ENCODE results near the gene DOK6.

DOK6 gene

DNA sequence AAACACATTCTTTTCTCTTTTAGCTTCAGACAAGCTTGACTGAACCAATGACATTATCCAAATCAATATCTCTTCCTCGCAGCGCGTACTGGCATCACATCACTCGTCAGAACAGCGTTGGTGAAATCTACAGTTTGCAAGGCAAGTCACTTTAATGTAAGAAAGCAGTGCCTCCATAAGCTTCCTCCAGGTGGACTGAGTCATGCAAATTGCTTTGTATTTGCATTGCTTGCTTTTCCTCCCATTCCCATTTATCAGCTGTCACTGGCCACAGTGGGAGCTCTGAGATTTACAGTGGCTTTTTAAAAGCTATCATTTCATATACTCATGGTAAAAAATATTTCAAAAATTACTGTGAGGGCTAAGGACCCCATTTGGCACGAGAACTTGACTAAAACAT is 357.0 kb downstream of the DOK6 start:
- DNase-seq: no peak

- no peak for DNase-seq
Measured at GRCh38 chr18:69758458-69758857, 357.8 kb downstream of the DOK6 start.

GRCh38 chr18:69759046-69759445 is 358.4 kb downstream of the DOK6 start:
- no peak for DNase-seq

DNA sequence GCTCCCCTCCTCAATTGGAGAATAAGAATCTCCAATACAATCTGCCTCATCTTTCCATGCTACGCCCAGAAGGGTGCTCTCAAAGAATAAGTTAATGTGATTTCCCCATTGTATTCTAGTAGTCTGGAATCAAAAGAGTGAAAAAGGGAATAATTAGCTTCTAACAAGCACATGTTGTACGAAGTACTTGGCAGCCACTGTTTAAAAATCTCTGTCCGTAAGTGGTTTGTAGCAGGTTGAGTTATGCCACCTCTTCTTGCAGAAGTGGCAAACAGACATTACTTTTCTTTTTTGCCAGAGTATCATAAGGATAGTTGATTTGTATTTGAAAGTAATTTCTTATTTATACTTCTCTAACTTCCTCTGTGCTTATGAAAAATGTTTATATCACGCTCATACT is 362.3 kb downstream of the DOK6 start:
- DNase-seq: no peak

- DNase-seq: no peak
Measured at GRCh38 chr18:69763821-69764220, 363.1 kb downstream of the DOK6 start.

DNA sequence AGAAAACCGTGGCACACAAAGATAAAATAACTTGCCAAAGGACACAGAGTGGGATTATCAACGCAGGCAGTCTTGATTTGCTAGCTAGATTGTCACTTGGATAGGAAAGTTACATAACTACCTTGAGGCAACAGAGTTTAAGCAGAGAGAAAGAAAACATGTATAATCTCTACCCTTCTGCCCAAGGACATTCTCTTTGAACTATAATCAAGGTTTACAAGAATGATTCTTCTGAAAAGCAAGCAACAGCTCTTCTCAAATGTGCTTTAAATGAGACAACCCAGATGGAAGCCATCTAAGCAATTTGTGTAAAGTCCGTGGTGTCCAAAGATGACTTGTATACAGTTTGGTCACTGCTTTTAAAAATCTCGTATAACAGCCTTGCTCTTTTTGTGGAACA is 369.6 kb downstream of the DOK6 start:
- no peak for DNase-seq

GRCh38 chr18:69774831-69775230 is 374.1 kb downstream of the DOK6 start:
- DNase-seq: no peak

GRCh38 chr18:69777248-69777647 is 376.6 kb downstream of the DOK6 start:
- no peak for DNase-seq

DNA sequence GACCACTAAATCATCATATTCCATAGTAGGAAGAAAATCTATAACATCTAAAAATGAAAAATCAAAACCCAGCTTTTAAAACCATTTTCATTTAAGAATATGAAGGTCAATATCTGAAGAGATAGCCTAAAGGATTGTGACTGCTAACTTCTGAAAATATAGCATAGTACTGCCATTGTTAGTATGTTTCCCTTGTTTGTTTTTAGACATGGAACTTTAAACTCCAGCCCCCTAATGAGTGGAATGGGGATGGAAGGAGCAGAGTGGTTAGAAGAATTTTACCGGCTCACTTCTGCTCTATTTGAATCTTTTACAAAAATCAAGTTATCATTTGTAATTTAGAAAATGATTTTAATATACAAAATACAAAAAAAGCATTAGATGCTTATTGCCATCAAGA is 378.0 kb downstream of the DOK6 start:
- no peak for DNase-seq

GRCh38 chr18:69780851-69781250 is 380.2 kb downstream of the DOK6 start:
- DNase-seq: no peak

DNA sequence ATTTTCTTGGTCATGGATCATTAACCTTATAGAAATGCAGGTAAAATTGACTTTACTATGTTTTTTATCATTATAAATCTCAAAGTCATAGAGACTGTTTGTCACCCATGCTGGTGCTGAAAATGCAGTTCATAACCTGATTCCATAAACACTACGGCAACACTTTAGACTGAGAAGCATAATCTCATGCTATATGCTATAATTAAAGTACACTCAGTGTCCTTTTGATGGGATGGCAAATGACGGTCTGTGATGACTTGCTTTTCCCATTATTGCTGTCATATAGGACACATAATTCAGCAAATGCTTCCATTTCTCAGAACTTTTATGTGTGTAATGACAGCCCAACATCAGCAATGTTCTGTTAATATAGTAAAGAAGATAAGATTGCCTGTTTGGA is 384.1 kb downstream of the DOK6 start:
- no peak for DNase-seq

- DNase-seq: no peak
Measured at GRCh38 chr18:69785466-69785865, 384.8 kb downstream of the DOK6 start.

DNA sequence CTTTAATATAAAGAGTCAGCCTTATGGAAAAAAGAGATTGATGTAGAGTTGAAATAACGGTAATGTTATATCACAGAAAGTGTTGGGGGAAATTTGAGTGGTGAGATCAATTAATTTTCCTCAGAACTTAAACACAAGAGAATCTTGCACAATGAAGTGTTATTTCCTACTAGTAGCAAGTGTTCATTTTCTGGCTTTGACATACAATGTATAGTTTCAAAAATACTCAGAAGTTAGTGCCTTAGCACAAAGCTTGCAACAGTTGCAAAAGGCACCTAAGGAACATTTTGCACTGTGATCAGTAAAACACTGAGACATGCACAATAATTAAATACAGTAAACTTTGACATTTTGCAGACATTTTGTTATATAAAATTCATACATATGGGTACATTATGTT is 385.7 kb downstream of the DOK6 start:
- DNase-seq: no peak

DNA sequence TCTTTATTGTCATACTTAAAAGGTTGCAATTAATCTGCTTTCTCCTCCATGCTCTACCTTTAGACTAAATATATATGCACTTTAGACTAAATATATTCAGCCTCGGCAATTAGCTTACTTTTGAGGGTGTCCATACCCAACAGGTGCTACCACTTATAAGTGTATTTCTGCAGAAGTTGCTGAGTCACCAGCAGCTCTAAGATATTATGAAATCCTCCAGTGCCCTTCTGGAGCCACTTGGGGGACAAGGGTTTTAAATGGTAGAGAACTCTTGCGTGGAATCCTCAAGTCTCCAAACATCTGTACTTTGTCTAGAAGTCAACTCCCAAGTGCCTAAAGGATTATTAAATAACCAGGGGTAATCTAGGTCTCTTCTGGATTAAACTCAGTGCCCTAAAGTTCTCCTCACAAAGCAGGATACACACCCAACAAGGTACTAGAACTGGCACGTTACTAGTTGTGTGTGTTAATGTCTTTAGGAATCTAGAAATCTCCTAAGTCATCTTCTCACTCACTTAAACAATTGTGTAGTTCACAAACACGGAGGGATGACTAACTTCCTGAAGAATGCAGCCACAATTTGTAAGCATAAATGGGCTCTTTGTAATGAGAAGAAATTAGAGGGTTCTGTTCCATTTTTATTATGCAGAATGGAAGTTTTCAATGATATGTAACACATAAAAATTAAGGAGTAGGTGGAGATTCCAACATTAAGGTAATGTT is 387.3 kb downstream of the DOK6 start:
- no peak for DNase-seq

GRCh38 chr18:69789794-69790193 is 389.1 kb downstream of the DOK6 start:
- no peak for DNase-seq

DNA sequence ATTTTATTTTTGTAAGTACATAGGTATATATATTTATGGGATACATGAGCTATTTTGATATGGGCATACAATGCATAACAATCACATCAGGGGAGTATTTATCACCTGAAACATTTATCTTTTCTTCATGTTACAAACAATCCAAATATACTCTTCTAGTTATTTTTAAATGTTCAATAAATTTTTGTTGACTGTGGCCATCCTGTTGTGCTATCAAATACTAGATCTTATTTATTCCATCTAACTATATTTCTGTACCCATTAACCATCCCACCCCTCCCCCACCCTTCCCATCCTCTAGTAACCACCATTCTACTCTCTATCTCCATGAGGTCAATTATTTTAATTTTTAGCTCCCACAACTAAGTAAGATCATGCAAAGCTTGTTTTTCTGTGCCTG is 390.0 kb downstream of the DOK6 start:
- no peak for DNase-seq

DNA sequence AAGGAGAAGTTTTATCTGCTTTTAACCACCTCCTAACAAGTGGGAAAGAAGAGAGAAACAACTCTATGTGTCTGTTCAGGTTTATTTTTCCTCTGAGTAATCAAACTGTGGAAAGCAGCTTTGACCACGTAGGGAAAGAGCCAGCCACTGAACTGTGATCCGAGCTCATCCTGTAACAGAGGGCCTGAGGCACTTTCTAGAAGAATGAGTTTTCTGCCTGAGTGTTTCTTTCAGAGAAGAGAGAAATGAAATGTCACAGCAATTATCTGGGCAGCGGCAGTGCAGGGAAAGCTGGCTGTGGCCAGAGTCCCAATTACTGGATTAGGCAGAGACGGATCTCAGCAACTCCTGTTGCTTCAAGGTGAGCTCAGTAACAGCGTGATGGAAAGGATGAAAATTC is 395.1 kb downstream of the DOK6 start:
- no peak for DNase-seq

DNA sequence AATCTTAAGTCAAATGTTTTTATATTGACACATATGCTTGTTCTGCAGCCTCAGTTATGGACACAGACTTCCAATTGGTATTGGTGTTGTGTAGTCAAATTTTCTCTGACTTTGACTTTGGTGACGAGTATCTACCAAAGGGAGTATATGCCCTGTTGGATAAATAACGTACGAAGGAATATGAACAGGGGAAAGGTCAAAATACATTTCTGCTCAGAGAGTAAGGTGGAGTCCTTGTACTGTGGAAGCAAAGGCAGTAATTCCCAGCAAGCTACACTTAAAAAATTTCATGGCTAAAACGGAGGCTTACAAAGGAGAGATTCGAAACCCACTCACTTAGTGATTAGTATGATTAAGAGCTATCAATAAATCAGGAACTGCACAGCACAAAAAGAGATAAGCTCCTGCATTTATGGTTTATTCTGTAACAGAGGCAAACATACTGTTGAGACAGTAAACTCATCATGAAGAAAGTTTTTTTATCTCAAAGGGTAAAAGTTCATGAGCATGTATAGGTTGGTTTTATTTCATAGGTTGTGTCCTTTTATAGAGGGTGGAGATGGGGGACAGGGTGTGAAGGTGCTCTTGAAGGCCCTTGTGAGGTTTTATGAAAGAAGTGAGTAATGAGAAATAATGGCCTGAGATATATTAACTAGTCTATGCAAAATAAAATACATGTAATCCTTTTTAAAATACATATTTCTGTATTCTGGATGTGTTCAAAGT is 404.3 kb downstream of the DOK6 start:
- DNase-seq: no peak

DNA sequence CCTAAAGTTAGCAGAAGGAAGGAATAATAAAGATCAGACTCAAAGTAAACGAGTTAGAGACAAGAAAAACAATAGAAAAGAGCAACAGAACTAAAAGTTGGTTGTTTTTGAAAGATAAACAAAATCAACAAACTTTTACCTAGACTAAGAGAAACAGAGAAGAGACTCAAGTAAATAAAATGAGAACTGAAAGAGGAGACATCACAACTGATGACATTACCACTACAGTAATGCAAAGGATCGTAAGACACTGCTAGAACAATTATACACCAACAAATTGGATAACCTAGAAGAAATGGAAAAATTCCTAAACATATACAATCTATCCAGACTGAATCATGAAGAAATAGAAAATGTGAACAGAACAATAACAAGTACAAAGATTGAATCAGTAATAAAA is 407.7 kb downstream of the DOK6 start:
- no peak for DNase-seq

DNA sequence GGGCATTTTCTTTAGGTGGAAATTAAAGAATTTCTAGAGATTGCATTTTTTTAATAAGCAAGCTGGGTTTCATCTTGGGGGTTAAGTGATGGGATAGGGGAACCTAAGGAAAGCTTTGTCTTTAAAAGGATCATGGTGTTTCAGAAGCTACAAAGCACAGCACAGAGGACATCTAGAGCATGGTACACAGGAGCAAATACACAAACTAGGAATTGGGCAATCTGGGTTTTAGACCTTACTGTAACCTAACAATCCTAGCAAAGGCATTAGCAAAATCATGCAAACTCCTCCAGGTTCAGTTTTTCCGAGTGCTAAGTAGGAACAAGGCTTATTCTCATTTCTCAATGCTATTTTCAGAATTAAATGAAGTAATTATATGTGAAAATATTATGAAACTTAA is 412.9 kb downstream of the DOK6 start:
- no peak for DNase-seq

- no peak for DNase-seq
Measured at GRCh38 chr18:69814861-69815385, 414.2 kb downstream of the DOK6 start.

- no peak for DNase-seq
Measured at GRCh38 chr18:69817335-69817940, 416.8 kb downstream of the DOK6 start.

DNA sequence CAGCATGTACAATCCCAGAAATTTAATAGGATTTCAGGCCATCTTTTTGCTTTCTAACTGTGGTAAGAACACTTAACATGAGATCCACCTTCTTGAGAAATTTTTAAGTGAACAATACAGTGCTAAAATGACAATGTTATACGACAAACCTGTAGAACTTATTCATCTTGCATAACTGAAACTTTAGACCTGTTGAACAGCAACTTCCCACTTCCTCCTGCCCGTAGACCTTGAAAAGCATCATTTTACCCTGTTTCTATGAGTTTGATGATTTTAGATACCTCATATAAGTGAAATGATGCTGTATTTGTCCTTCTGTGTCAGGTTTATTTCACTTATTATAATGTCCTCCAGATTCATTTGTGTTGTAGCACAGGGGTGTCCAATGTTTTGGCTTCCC is 418.8 kb downstream of the DOK6 start:
- DNase-seq: no peak

DNA sequence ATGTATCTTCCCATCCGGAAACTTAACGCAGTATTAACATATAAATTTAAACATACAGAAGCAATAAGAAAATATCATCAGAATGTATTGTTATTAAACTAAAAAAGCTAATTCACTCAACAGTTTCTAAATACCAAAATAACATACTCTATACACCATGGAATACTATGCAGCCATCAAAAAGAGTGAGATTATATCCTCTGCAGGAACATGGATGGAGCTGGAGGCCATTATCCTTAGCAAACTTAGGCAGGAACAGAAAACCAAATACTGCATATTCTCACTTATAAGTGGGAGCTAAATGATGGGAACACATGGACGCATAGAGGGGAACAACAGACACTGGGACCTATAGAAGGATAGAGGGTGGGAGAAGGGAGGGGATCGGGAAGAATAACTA is 419.9 kb downstream of the DOK6 start:
- no peak for DNase-seq

All from activated CD8-positive, alpha-beta memory T cell treated with anti-CD3 and anti-CD28 coated beads for 24 hours (primary cell).